SU-DHL-6 (cell line): ENCODE data around the gene LRIT1.

Source experiments
- CTCF ChIP-seq: fragments of 200-600 bp; sonication (generic); IDR thresholded peaks from one replicate; pipeline ENCODE4 v1.5.1; 2017; ENCODE audit warnings: antibody characterized with exemption, mild to moderate bottlenecking, low read length, moderate library complexity; ENCODE audit not compliant: insufficient read depth, poor library complexity, severe bottlenecking
- EZH2phosphoT487 ChIP-seq: fragments of 200-600 bp; sonication (generic), shearing (Covaris generic); conservative IDR thresholded peaks from 2 replicates; pipeline ENCODE4 v1.6.1; 2018; ENCODE audit warnings: mild to moderate bottlenecking, antibody characterized with exemption, low read length, moderate library complexity, mixed read lengths

GRCh38 chr10:84261236-84261915 lies 20.0 kb upstream of the LRIT1 start:
- TF ChIP-seq CTCF (no peak), EZH2phosphoT487 (no peak)
